ENCODE measurements around the gene MRNIP. TPM values are rescaled to one million over a fixed set of nuclear protein-coding genes. Genes with fewer than 3 reads are reported as not detected.

MRNIP gene
- total RNA-seq, 1 experiment from 2014 or later: 31.1 TPM

- peaks cover 17 to 50% (median 42%) of the 10 kb centered on the region in 3 experiments for H3K36me3 Mint-ChIP-seq (ENCODE audit: insufficient read depth in 1 of 3, low read depth in 3 of 3)
- WGBS (ENCODE audit: extremely low coverage, insufficient read length, low lambda C conversion rate): no CpG with 5 or more reads among the region's 7 CpGs
- no peaks in the 10 kb centered on the region for H3K27me3 ChIP-seq (ENCODE audit: insufficient read depth, low read length)
These were observed 6.1 kb upstream of the MRNIP start for GRCh38 chr5:179864686-179865085.

More at GRCh38 chr5:179864686-179865085, 6.1 kb upstream of the MRNIP start:
- no peak overlapping the region for H4K5ac ChIP-seq (ENCODE audit: insufficient read length, low read depth, low read length)
- H2BK12ac ChIP-seq (ENCODE audit: insufficient read length, low read depth, low read length): no peak overlapping the region
- no peak overlapping the region for H4K91ac ChIP-seq (ENCODE audit: insufficient read length, low read depth, low read length)
- H3K4me1 ChIP-seq (ENCODE audit: insufficient read depth, low read length): no peaks in the 10 kb centered on the region
- no peak overlapping the region for H3T11ph ChIP-seq (ENCODE audit: low read length)
- no peak overlapping the region for H3K4ac ChIP-seq (ENCODE audit: low read depth, low read length)
- no peak for TF ChIP-seq CTCF (conservative IDR thresholded peaks at IDR 0.05)
- no peak overlapping the region for H2BK15ac ChIP-seq (ENCODE audit: low read depth, low read length)
- Mint-ChIP-seq H3K4me3 (no peak overlapping the region), H3K27ac (peak overlapping the region in 1 of 3 experiments; percentile 18; a peak in 2 of 7 replicates), H3K27me3 (ENCODE audit: low read depth) (peaks cover 7% of the 10 kb centered on the region), H3K4me1 (peaks cover 17 to 28% of the 10 kb centered on the region in 2 experiments), H3K9me3 (no peaks in the 10 kb centered on the region)
- H3K27ac ChIP-seq (ENCODE audit: insufficient read length, low read depth, low read length): no peak overlapping the region
- H3K4me2 ChIP-seq (ENCODE audit: insufficient read depth, insufficient read length, low read length): no peak overlapping the region
- no peaks in the 10 kb centered on the region for H3K23me2 ChIP-seq (ENCODE audit: insufficient read length, low read depth, low read length, poor library complexity, severe bottlenecking)
- no peak overlapping the region for H2AK5ac ChIP-seq (ENCODE audit: insufficient read length, low read length)
- H3K18ac ChIP-seq (ENCODE audit: insufficient read length, low read depth, low read length): no peak overlapping the region
- no peak overlapping the region for H3K9ac ChIP-seq (ENCODE audit: extremely low read depth, insufficient read length, low read length)
- H4K8ac ChIP-seq (replicated peaks; ENCODE audit: insufficient read length, low read depth, low read length): no peak overlapping the region
- no peak for DNase-seq
- peaks cover 5% of the 10 kb centered on the region for H3K9me3 ChIP-seq (ENCODE audit: control insufficient read depth, low read depth, low read length)
- no peaks in the 10 kb centered on the region for H3K79me2 ChIP-seq (ENCODE audit: insufficient read depth, low read length)
- no peak overlapping the region for H2BK5ac ChIP-seq (ENCODE audit: insufficient read length, low read length)
- no peak overlapping the region for H3K23ac ChIP-seq (ENCODE audit: insufficient read length, low read depth, low read length)
- no peak overlapping the region for H2AFZ ChIP-seq (ENCODE audit: low read length)
- no peak overlapping the region for H2BK20ac ChIP-seq (ENCODE audit: low read depth, low read length, poor library complexity, severe bottlenecking)
- no peak overlapping the region for H2BK120ac ChIP-seq (ENCODE audit: low read depth, low read length, poor library complexity, severe bottlenecking)
- H4K20me1 ChIP-seq (ENCODE audit: control insufficient read depth, insufficient read depth, insufficient read length): no peaks in the 10 kb centered on the region
- no peaks in the 10 kb centered on the region for H3K79me1 ChIP-seq (ENCODE audit: insufficient read depth, low read depth, low read length, poor library complexity, severe bottlenecking)
- no peak overlapping the region for H3K56ac ChIP-seq (ENCODE audit: insufficient read length, low read depth, low read length)
- H3K14ac ChIP-seq (ENCODE audit: insufficient read depth, low read length): no peak overlapping the region

Measured in H9 (cell line).